GM20431 (cell line): Measurements from ENCODE around the gene SLC45A2.

Source experiments
- in situ Hi-C: fragments of 300-500 bp; cut with MseI, MboI; formaldehyde crosslinking; loops from one replicate; pipeline ENCODE4 v1.15.0; 2020; ENCODE audit warnings: low sequenced_read_pairs; ENCODE audit not compliant: unreplicated experiment

SLC45A2 gene

GRCh38 chr5:34008802-34009201 lies 24.3 kb upstream of the SLC45A2 start:
- in situ Hi-C loops, result no loop called here

DNA sequence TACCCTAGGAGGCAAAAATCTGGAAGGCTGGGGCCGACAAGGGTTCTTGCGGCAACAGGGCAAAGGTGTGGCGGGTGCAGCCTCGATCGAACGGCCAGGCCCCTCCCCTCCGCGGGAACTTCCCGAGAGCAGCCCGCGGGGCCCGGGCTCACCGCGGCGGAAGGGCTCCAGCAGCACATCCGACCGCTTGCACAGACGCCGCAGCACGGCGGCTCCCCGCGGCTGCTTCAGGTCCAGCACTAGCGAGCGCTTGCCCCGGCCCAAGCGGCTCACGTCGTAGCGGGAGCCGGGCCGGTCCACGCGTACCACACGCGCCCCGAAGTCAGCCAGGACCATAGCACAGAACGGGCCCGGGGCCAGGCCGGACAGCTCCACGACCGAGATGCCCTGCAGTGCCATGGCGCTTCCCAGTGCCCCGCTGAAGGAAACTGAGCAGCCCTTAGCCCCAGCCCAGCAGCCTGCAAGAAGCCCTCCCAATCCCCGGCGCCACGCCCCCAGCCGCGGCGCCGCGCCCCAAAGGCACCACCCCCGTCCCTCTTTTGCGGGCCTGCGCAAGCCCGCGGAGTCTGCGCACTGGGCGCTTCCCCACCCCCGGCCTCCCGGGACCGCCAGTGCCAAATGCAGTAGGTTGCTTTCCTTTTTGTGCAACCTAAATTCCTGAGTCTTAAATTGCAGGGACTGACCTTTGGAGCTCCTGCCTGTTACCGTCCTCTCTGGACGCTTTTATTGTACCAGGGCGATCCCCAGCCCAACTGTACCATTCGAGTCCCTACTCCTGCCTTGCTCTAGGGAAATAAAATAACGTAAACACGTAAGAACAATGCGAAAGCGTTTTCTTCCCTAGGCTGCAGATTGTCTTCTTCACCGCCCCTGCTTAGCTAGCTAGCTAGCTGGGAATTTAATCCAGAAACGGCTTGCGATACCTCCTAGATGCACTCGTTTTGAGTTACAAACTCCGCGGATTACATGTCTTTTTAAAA lies 23.4 kb upstream of the SLC45A2 start, which contains the start of gene AMACR:
Gene AMACR, minus strand, starts transcription at position 430 of the 980 bp plus-strand sequence. Its CDS starts 31 bp downstream, at position 399.
- in situ Hi-C loops, result no loop called here

DNA sequence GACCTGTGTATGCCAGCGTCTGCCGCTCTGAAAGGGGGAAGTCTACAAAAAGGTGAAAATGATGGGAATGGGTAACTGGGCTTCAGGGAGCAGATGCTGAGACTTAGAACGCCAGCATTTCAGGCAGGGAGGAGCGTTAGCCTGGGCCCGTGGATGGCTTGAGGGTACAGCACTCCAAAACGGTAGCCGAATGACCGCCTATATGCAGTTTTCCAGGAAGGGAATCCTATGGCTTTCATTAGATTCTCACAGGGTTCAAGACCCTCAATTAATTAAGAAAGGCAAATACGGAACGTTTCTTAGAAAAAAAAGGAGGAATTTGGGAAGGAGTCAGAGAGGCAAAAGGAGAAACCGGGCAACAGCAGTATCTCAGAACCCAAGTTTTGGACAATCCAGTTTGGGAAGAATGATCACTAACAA lies 22.7 kb upstream of the SLC45A2 start:
- in situ Hi-C loops, result no loop called here

- in situ Hi-C loops, result no loop called here
Observed at GRCh38 chr5:34005681-34006080, 21.2 kb upstream of the SLC45A2 start.

- in situ Hi-C loops, result no loop called here
Observed at GRCh38 chr5:34005211-34005610, 20.7 kb upstream of the SLC45A2 start.

- in situ Hi-C loops, result no loop called here
Observed at GRCh38 chr5:34003941-34004340, 19.4 kb upstream of the SLC45A2 start.

DNA sequence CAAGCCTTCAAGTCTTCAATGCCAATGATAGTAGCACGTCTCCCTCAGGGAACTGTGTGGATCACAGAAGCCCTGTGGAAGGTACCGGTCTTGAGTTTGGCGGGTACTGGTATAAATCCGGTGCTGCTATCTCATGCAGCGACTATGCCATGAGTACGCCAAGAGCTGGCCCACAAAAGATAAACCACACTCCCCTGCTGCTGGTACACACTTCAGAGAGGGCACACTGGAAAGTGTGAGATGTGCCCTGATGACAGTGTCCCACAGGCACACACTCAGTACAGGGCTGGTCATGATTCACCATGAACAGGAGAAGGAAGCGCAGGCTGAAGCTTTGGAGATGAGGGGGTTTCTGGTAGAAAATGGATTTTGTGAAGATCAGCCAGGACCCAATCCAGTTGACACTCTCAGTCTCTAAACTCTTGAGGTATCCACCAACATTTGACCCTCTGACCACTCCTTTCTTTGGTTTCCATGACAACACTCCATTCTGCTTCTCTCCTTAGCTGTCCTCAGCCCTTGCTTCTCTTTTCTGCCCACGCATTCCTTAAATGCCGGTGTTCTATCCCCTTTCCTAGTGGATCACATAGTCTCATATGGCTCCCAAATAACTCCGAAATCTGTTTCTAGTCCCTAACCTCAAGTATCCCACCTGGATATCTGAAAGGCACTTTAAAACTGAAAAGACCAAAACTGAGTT lies 18.3 kb upstream of the SLC45A2 start:
- in situ Hi-C loops, result no loop called here

DNA sequence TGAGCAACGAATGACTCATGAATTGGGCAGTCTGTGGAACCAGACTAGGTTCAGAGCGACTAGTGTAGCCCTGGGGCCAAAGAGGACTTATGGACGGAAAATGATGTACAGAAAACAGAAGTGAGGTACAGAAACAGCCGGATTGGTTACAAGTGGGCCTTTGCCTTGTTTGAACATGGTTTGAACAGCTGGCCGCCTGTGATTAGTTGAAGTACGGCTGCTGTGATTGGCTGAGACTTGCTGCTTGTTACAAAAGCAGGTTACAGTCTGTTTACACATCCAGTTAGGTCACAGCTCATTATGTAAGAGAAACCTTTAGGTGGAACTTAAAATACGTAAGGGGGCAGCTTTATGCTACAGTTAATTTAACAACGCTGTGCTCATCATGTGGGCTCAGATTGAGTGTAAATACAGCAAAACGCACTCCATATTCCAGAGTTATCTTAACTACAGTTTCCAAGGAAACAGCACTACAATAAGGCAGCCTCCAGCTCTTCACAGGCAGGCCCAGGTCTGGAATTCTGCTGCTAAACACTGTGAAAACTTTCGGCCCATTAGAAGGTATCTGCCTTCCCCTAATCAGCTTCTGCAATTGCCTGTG lies 16.8 kb upstream of the SLC45A2 start:
- in situ Hi-C loops, result no loop called here

DNA sequence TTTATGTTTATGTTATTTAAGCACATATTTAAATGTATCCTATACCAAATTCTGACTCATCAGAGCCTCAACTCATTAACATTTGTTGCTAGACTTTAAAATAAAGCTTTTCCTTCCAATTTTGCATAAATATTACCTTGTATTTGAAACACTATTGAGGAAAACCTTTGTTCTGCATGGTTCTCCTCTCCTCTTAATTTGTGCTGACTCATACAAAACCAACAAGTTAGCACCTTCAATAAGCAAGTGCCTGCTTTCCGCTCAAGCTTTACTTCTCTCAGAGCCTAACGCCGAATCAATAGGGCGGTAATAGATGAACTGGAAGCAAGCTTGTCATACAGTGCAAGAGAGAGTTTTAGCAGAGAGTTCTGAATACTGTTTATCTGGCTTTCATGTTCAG lies 15.5 kb upstream of the SLC45A2 start:
- in situ Hi-C loops, result loop anchor here (10.0 kb wide), 1 partner anchor 455 kb away; no protein-coding TSS in a partner anchor

- in situ Hi-C loops, result loop anchor here (10.0 kb wide), 1 partner anchor 457 kb away; no protein-coding TSS in a partner anchor
Observed at GRCh38 chr5:33997331-33997983, 13.0 kb upstream of the SLC45A2 start.

DNA sequence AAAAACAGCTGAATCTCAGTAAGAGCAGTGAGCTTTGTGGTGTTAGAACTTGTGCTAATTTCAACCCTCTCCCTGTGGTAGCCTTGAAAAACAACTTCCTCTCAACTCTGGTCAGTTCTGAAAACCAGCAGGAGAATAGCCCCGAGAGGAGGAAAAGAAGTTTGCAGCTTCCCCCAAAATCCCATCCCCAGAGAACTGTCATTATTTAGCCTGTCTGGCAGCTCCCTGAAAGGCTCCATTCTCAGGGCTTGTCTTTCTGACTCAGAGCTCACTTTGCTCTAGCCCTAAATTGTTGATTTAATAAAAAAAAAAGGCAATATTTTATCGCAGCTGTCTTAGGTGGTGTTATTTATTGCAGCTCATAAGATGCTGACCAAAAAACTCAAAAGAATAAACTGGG lies 11.4 kb upstream of the SLC45A2 start:
- in situ Hi-C loops, result loop anchor here (10.0 kb wide), 1 partner anchor 459 kb away; no protein-coding TSS in a partner anchor

GRCh38 chr5:33994845-33995244 lies 10.4 kb upstream of the SLC45A2 start:
- in situ Hi-C loops, result loop anchor here (10.0 kb wide), 1 partner anchor 460 kb away; no protein-coding TSS in a partner anchor

- in situ Hi-C loops, result loop anchor here (10.0 kb wide), 1 partner anchor 462 kb away; no protein-coding TSS in a partner anchor
Observed at GRCh38 chr5:33992864-33993263, 8.4 kb upstream of the SLC45A2 start.

DNA sequence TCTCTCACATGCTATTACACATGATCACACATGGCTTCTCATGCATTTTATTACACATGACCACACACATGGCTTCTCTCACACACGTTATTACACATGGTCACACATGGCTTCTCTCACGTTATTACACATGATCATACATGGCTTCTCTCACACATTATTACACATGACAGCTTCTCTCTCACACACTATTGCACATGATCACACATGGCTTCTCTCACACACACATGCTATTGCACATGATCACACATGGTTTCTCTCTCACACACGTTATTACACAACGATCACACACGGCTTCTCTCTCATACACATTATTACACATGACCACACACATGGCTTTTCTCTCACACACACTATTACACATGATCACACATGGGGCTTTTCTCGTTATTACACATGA lies 954 bp upstream of the SLC45A2 start:
- in situ Hi-C loops, result no loop called here

GRCh38 chr5:33984178-33984577 lies 315 bp downstream of the SLC45A2 start:
- in situ Hi-C loops, result no loop called here

GRCh38 chr5:33981408-33982162 lies 2.9 kb downstream of the SLC45A2 start:
- in situ Hi-C loops, result no loop called here

- in situ Hi-C loops, result no loop called here
Observed at GRCh38 chr5:33980030-33980429, 4.5 kb downstream of the SLC45A2 start.

DNA sequence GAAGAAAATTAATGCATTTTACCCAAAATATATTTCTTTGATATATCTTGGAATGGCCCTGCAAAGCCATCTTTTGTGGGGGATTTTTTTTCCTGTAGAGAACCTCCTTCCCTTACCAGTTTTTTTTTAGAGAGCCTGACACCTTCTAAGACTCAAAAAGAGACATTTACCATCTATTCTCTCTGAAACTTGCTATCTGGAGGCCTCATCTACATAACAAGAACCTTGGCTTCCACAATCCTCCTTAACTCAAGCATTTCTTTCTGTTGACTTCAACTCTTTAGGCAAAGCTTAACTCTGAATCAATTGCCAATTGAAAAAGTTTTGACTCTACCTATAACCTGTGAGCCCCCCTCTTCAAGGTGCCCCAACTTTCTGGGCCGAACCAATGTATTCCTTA lies 6.2 kb downstream of the SLC45A2 start:
- in situ Hi-C loops, result no loop called here

DNA sequence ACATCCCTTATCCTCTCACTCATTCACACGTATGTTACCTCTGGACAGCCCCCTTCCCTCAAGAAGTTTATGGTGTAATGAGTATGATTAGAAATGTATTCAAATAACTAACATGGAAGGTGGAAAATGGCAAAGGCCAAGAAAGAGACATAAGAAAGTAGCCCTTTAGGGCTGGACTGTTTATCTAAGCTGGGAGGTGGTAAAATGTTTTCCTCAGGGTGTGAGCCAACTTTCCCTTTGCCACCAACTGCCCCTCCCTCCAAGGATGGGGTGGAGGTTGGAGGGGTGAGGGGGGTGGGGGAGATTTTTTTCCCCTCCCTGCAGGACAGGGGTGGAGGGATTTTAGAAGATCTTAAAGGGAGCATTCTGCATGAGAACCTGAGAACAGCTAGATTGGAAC lies 8.2 kb downstream of the SLC45A2 start:
- in situ Hi-C loops, result no loop called here
